T-cell (primary cell): ENCODE results near the gene TAAR8. TPM values are rescaled to one million over a fixed set of nuclear protein-coding genes. Genes with fewer than 3 reads are reported as not detected.

Experiments used
- ATAC-seq, 4 experiments: fragments of 200-7000 bp in 3 of 4; fragments of 150-1000 bp in 1 of 4; cut with Tn5 transposase; replicated peaks in 1 of 4; 1 replicate in 3 of 4; 2 replicates in 1 of 4; pipeline ENCODE4 v1.10.0; 2021; ENCODE audit warnings: moderate library complexity in 3 of 4, mild to moderate bottlenecking in 2 of 4, moderate number of reproducible peaks in 1 of 4
- CTCF ChIA-PET, 2 donors: fragments of 300-600 bp; sonication (Branson Sonifier 250); formaldehyde crosslinking; loops; one replicate each; lab custom pipeline; 2022; ENCODE audit warnings: antibody characterized with exemption in 2 of 2; lab: Charles Lee
- POLR2A ChIA-PET, 2 donors: fragments of 300-600 bp; sonication (Branson Sonifier 250); formaldehyde crosslinking; loops; one replicate each; lab custom pipeline; 2022; ENCODE audit warnings: antibody characterized with exemption in 2 of 2; lab: Charles Lee
- DNase-seq, 35 experiments: peaks; one replicate each; pipeline versions ENCODE4 v3.0.0 to v3.0.0-alpha.2; 2013 to 2023
- H3K27ac ChIP-seq: one replicate; pipeline ENCODE4 v1.5.1; 2013; ENCODE audit warnings: low read length
- H3K27me3 ChIP-seq, 2 experiments: replicated peaks in 1 of 2; 1 replicate in 1 of 2; 2 replicates in 1 of 2; pipeline versions ENCODE4 v1.6.1 to v1.7.0; 2013; ENCODE audit warnings: low read length in 1 of 2, mixed read lengths in 1 of 2; ENCODE audit not compliant: control insufficient read depth in 2 of 2, insufficient read depth in 2 of 2; ENCODE audit errors: extremely low read depth in 1 of 2
- H3K36me3 ChIP-seq, 2 donors: 1 replicate in 1 of 2; 2 replicates in 1 of 2; pipeline versions ENCODE4 v1.6.1 to v1.7.0; 2013; ENCODE audit warnings: low read length in 1 of 2; ENCODE audit not compliant: control insufficient read depth in 2 of 2, insufficient read depth in 1 of 2; ENCODE audit errors: extremely low read depth in 1 of 2
- H3K4me1 ChIP-seq, 2 experiments: 1 replicate in 1 of 2; 2 replicates in 1 of 2; pipeline versions ENCODE4 v1.6.1 to v1.7.0; 2013; ENCODE audit warnings: low read length in 2 of 2, mixed read lengths in 1 of 2; ENCODE audit not compliant: insufficient read depth in 2 of 2, control insufficient read depth in 1 of 2; ENCODE audit errors: extremely low read depth in 1 of 2
- H3K4me3 ChIP-seq, 2 donors: 1 replicate in 1 of 2; 2 replicates in 1 of 2; pipeline versions ENCODE4 v1.5.1 to v1.7.0; 2013; ENCODE audit warnings: mild to moderate bottlenecking in 2 of 2, low read length in 1 of 2, moderate library complexity in 1 of 2; ENCODE audit not compliant: control insufficient read depth in 1 of 2; ENCODE audit errors: extremely low read depth in 1 of 2
- H3K9me3 ChIP-seq: 2 replicates; pipeline ENCODE4 v1.7.0; 2013
- H3K27ac Mint-ChIP-seq, 2 donors: one replicate each; pipeline ENCODE4 v1.8.0; 2020 to 2021; ENCODE audit warnings: mild to moderate bottlenecking in 2 of 2, mixed read lengths in 2 of 2
- H3K27me3 Mint-ChIP-seq, 2 donors: one replicate each; pipeline ENCODE4 v1.8.0; 2021 to 2022; ENCODE audit warnings: mixed read lengths in 2 of 2
- H3K36me3 Mint-ChIP-seq: one replicate; pipeline ENCODE4 v1.8.0; 2021; ENCODE audit warnings: mixed read lengths
- H3K4me1 Mint-ChIP-seq, 3 donors: one replicate each; pipeline ENCODE4 v1.8.0; 2020 to 2022; ENCODE audit warnings: mixed read lengths in 3 of 3, mild to moderate bottlenecking in 1 of 3
- H3K4me3 Mint-ChIP-seq, 3 donors: one replicate each; pipeline ENCODE4 v1.8.0; 2020 to 2022; ENCODE audit warnings: mild to moderate bottlenecking in 3 of 3, mixed read lengths in 3 of 3, moderate library complexity in 3 of 3
- H3K9me3 Mint-ChIP-seq, 3 donors: one replicate each; pipeline ENCODE4 v1.8.0; 2020 to 2022; ENCODE audit warnings: mixed read lengths in 3 of 3
- WGBS: methylation state at CpG from one replicate; pipeline ENCODE4 v1.1.5; 2013; ENCODE audit warnings: missing lambda C conversion rate; ENCODE audit not compliant: insufficient coverage; 5-methylcytosine and 5-hydroxymethylcytosine counted together
- total RNA-seq, 35 experiments: library from RNA in 6 of 35; stranded (reverse) in 6 of 35; fragments of 120-200 nt in 1 of 35; gene quantifications; one replicate each; pipeline versions ENCODE4 v1.2.1 to v1.2.4 and lab custom pipeline; 2013 to 2026

TAAR8 gene
- total RNA-seq, 5 donors from 2014 or later (not counting 1 experiment from before 2014, with no cell fraction given), result not detected

DNA sequence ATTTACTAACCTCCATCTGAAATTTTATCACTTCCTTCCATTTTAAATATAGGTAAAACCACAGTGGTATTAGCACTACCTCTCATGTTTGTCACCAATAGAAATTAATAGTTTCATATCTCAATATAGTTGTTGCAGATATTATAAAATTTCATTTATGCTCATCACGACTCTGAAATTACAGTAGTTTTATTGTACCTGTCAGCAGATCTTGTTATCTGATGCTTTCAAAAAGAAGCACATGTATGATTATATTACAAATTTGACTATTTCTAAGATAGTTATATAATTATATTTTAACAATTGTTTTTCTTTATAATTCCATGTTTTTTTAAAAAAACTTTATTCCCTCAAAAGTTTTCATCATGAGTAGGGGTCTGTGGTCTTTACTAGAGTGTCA, 32.2 kb downstream of the TAAR8 start:
- Histone ChIP-seq H3K4me1 (no peaks in the 10 kb centered on the region), H3K4me3 (no peak overlapping the region), H3K27me3 (no peaks in the 10 kb centered on the region), H3K36me3 (no peaks in the 10 kb centered on the region), H3K27ac (no peak overlapping the region), H3K9me3 (no peaks in the 10 kb centered on the region)
- Mint-ChIP-seq H3K9me3 (peaks cover 0 to 3% (median 0%) of the 10 kb centered on the region in 3 donors), H3K27me3 (peaks cover 13 to 25% of the 10 kb centered on the region in 2 donors), H3K4me3 (no peak overlapping the region), H3K4me1 (no peaks in the 10 kb centered on the region), H3K27ac (no peak overlapping the region), H3K36me3 (no peaks in the 10 kb centered on the region)
- no CpG with 5 or more reads among the region's 1 CpG for WGBS
- ChIA-PET POLR2A (no interaction called here), CTCF (no interaction called here)
- DNase-seq, result no peak
- no peak for ATAC-seq

DNA sequence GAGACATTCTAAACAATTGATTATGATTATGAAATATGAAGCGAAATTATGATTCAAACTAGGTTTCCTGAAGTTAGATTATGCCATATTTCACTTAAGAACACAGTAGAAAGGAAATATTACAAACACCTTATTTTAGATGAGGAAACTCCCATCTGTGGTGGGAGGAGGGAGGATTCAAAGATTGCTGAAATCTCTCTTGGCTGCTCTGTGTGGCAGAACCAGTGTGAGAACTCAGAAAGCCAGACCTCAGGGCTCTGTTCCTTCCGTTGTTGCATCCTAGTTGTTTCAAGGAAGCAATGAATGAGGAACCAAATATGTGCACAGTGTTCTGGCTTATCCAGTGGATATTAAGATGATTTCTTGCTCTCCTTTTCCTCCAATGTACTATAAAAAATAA, 35.0 kb downstream of the TAAR8 start:
- no peaks in the 10 kb centered on the region for H3K4me1 Mint-ChIP-seq
- Histone ChIP-seq H3K4me3 (no peak overlapping the region), H3K4me1 (no peaks in the 10 kb centered on the region), H3K27me3 (no peaks in the 10 kb centered on the region), H3K36me3 (no peaks in the 10 kb centered on the region), H3K27ac (no peak overlapping the region), H3K9me3 (no peaks in the 10 kb centered on the region)
- ChIA-PET POLR2A (no interaction called here), CTCF (no interaction called here)
- no peak overlapping the region for H3K4me3 Mint-ChIP-seq
- no peaks in the 10 kb centered on the region for H3K9me3 Mint-ChIP-seq
- whole genome bisulfite sequencing, result no CpG with 5 or more reads among the region's 2 CpGs
- peaks cover 14 to 26% of the 10 kb centered on the region in 2 donors for H3K27me3 Mint-ChIP-seq
- DNase-seq, result no peak
- H3K27ac Mint-ChIP-seq, result no peak overlapping the region
- no peak for ATAC-seq
- H3K36me3 Mint-ChIP-seq, result no peaks in the 10 kb centered on the region

DNA sequence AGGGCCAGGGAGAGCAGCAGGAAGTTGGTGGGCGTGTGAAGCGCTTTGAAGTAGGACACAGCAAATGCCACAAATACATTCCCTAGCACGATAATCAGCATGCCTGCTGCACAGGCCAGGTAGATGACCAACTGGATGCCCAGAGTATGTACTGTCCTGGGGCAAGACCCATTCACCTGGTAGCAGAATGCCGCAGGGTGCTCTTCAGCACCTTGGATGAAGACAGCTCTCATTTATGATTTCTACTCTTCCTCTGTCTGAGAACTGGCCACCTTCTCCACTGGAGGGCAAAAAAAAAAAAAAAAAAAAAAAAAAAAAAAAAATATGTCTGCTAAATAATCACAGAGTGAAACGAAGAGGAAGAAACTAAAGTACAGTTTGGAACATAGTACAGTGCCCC, 37.0 kb downstream of the TAAR8 start, which contains the start of gene TAAR5:
TSS of gene TAAR5 (minus strand) at position 288 of the 400 bp plus-strand sequence. CDS start at position 233, 55 bp downstream.
- Histone ChIP-seq H3K36me3 (no peaks in the 10 kb centered on the region), H3K9me3 (no peaks in the 10 kb centered on the region), H3K4me1 (no peaks in the 10 kb centered on the region), H3K4me3 (no peak within 1 kb of the TSS), H3K27me3 (no peaks in the 10 kb centered on the region), H3K27ac (no peak within 1 kb of the TSS)
- 100% methylated on average over 2 of the region's 5 CpGs for WGBS
- Mint-ChIP-seq H3K27ac (no peak within 1 kb of the TSS), H3K27me3 (peaks cover 16 to 26% of the 10 kb centered on the region in 2 donors), H3K4me3 (no peak within 1 kb of the TSS), H3K36me3 (no peaks in the 10 kb centered on the region), H3K4me1 (no peaks in the 10 kb centered on the region), H3K9me3 (no peaks in the 10 kb centered on the region)
- ChIA-PET CTCF (interaction anchor here in 1 of 2 donors (0.6 kb wide), 1 partner anchor 27 kb away, joined by 3 read pairs; no protein-coding TSS in a partner anchor), POLR2A (no interaction called here)
- DNase-seq (no peak), ATAC-seq (peak in 1 of 4 experiments; percentile 27)

DNA sequence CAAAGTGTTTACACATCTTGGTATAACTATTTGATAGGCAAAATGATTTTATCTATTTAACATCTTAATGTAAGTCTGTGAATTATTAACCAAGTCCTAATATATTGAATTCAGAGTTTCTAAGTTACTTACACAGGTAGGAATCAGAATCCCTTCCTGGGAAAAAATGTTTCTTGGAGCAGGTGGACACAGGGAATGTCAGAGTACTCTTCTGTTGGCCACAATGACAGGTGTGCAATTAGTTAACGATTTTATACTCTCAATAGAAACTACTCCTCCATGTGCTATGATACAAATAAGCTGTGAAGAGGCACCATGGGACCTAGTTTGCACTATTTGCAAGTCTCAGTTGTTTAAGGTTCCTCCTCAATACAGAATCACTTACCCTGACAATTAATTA, 37.9 kb downstream of the TAAR8 start:
- no peaks in the 10 kb centered on the region for H3K9me3 Mint-ChIP-seq
- ChIA-PET POLR2A (no interaction called here), CTCF (interaction anchor here in 1 of 2 donors (0.6 kb wide), 1 partner anchor 26 kb away, joined by 3 read pairs; no protein-coding TSS in a partner anchor)
- H3K4me3 Mint-ChIP-seq, result no peak overlapping the region
- Histone ChIP-seq H3K4me3 (no peak overlapping the region), H3K9me3 (no peaks in the 10 kb centered on the region), H3K4me1 (no peaks in the 10 kb centered on the region), H3K27me3 (no peaks in the 10 kb centered on the region), H3K36me3 (no peaks in the 10 kb centered on the region), H3K27ac (no peak overlapping the region)
- ATAC-seq (no peak), DNase-seq (no peak)
- no peaks in the 10 kb centered on the region for H3K36me3 Mint-ChIP-seq
- peaks cover 16 to 25% of the 10 kb centered on the region in 2 donors for H3K27me3 Mint-ChIP-seq
- no peaks in the 10 kb centered on the region for H3K4me1 Mint-ChIP-seq
- no CpG with 5 or more reads among the region's 1 CpG for WGBS
- no peak overlapping the region for H3K27ac Mint-ChIP-seq

DNA sequence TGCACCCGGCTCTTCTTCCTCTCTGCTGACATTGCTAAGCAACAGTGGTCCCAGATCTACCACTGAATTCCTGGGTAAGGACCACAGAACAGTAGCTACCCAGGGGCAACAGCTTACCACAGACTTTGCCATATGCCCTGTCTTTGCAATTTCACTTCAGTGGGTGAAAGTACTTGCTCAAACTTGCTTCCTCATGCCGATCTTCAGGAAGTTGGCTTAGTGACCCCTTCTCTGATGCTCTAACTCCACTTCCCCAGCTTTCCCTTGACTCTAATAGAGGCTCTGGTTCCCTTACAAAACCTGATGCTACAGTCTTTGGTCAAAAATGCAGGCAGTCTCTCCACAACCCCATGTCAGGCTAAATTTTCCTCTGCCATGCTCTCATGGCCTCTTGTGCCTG, 40.4 kb downstream of the TAAR8 start:
- Mint-ChIP-seq H3K27me3 (peaks cover 17 to 20% of the 10 kb centered on the region in 2 donors), H3K9me3 (no peaks in the 10 kb centered on the region), H3K36me3 (no peaks in the 10 kb centered on the region), H3K4me3 (no peak overlapping the region), H3K27ac (no peak overlapping the region), H3K4me1 (no peaks in the 10 kb centered on the region)
- ChIA-PET CTCF (interaction anchor here in 1 of 2 donors (0.6 kb wide), 1 partner anchor 11 kb away, joined by 6 read pairs; no protein-coding TSS in a partner anchor), POLR2A (no interaction called here)
- H3K27ac ChIP-seq, result no peak overlapping the region
- no peak overlapping the region for H3K4me3 ChIP-seq
- DNase-seq (no peak), ATAC-seq (no peak)
- H3K36me3 ChIP-seq, result no peaks in the 10 kb centered on the region
- H3K27me3 ChIP-seq, result no peaks in the 10 kb centered on the region
- H3K4me1 ChIP-seq, result no peaks in the 10 kb centered on the region
- H3K9me3 ChIP-seq, result no peaks in the 10 kb centered on the region
- 31% methylated on average over 2 of the region's 2 CpGs for WGBS

DNA sequence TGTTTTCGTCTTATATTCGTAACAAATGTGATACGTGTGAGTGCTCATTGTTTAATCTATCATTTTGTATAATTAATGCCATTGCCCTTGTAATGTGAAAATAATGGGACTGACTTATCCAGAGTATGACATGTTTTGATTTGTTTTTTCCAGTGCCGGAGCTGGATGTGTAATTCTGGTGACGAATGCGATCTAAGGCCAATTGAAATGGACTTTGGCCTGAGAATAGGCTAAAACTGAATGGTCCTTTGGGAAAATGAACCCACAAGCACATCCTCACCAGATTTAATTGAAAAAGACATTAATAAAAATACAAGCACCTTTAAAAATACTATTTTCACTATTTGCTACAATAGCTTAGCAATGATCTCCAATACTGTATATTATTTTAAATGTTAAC, 43.7 kb downstream of the TAAR8 start:
- H3K27ac Mint-ChIP-seq, result no peak overlapping the region
- Histone ChIP-seq H3K36me3 (no peaks in the 10 kb centered on the region), H3K4me3 (no peak overlapping the region), H3K27ac (no peak overlapping the region), H3K9me3 (no peaks in the 10 kb centered on the region), H3K27me3 (peaks cover 0 to 4% of the 10 kb centered on the region in 2 experiments), H3K4me1 (no peaks in the 10 kb centered on the region)
- ATAC-seq (no peak), DNase-seq (no peak)
- H3K4me3 Mint-ChIP-seq, result no peak overlapping the region
- H3K27me3 Mint-ChIP-seq, result peaks cover 23 to 28% of the 10 kb centered on the region in 2 donors
- 40% methylated on average over 2 of the region's 6 CpGs for WGBS
- H3K4me1 Mint-ChIP-seq, result no peaks in the 10 kb centered on the region
- no peaks in the 10 kb centered on the region for H3K9me3 Mint-ChIP-seq
- no peaks in the 10 kb centered on the region for H3K36me3 Mint-ChIP-seq
- ChIA-PET CTCF (interaction anchor here in 1 of 2 donors (0.6 kb wide), 1 partner anchor 37 kb away, joined by 3 read pairs; no protein-coding TSS in a partner anchor), POLR2A (no interaction called here)
